IPS-20b (cell line): Measurements from ENCODE around the gene JAKMIP1.
"Not testable (repeated sequence)": the region's sequence is repeated elsewhere in the genome, so short reads cannot be mapped to it uniquely, and the experiment has no call there.

Experiments
- H3K27ac ChIP-seq: one replicate; pipeline ENCODE4 v1.5.1; 2013; ENCODE audit warnings: low read length
- H3K27me3 ChIP-seq: 2 replicates; pipeline ENCODE4 v1.6.1; 2013; ENCODE audit warnings: mild to moderate bottlenecking, low read length, inconsistent platforms; ENCODE audit not compliant: insufficient read depth
- H3K36me3 ChIP-seq: 2 replicates; pipeline ENCODE4 v1.6.1; 2013; ENCODE audit warnings: low read depth, mild to moderate bottlenecking, inconsistent platforms, low read length, moderate library complexity; ENCODE audit not compliant: insufficient read depth
- H3K4me1 ChIP-seq: 2 replicates; pipeline ENCODE4 v1.6.1; 2013; ENCODE audit warnings: mild to moderate bottlenecking, control low read depth, inconsistent platforms, low read length, moderate library complexity; ENCODE audit not compliant: insufficient read depth
- H3K4me3 ChIP-seq: 2 replicates; pipeline ENCODE4 v1.5.1; 2013; ENCODE audit warnings: mild to moderate bottlenecking, low read length, inconsistent platforms
- H3K9ac ChIP-seq: 2 replicates; pipeline ENCODE4 v1.6.1; 2013; ENCODE audit warnings: low read depth, mild to moderate bottlenecking, inconsistent platforms, low read length, moderate library complexity
- H3K9me3 ChIP-seq: 2 replicates; pipeline ENCODE4 v1.6.1; 2013; ENCODE audit warnings: mild to moderate bottlenecking, low read depth, low read length, inconsistent platforms; ENCODE audit not compliant: insufficient read depth

JAKMIP1 gene

GRCh38 chr4:6148506-6149205, 51.7 kb downstream of the JAKMIP1 start:
- Histone ChIP-seq H3K4me3 (no peak overlapping the region), H3K4me1 (no peaks in the 10 kb centered on the region; the same call in 1 of the 2 replicates), H3K36me3 (no peaks in the 10 kb centered on the region), H3K9me3 (no peaks in the 10 kb centered on the region), H3K27ac (no peak overlapping the region), H3K9ac (no peak overlapping the region), H3K27me3 (no peaks in the 10 kb centered on the region)

- H3K36me3 ChIP-seq: no peaks in the 10 kb centered on the region
- H3K4me3 ChIP-seq: no peak overlapping the region
- H3K27ac ChIP-seq: no peak overlapping the region
- no peaks in the 10 kb centered on the region for H3K27me3 ChIP-seq
- no peaks in the 10 kb centered on the region for H3K4me1 ChIP-seq
- no peak overlapping the region for H3K9ac ChIP-seq
- H3K9me3 ChIP-seq: no peaks in the 10 kb centered on the region
Observed at GRCh38 chr4:6147441-6147840, 52.9 kb downstream of the JAKMIP1 start.

- Histone ChIP-seq H3K27me3 (no peaks in the 10 kb centered on the region), H3K27ac (no peak overlapping the region), H3K4me1 (no peaks in the 10 kb centered on the region; the same call in 1 of the 2 replicates), H3K9me3 (no peaks in the 10 kb centered on the region), H3K36me3 (no peaks in the 10 kb centered on the region), H3K9ac (no peak overlapping the region), H3K4me3 (no peak overlapping the region)
Observed at GRCh38 chr4:6143603-6144181, 56.7 kb downstream of the JAKMIP1 start.

- H3K36me3 ChIP-seq: no peaks in the 10 kb centered on the region
- H3K27ac ChIP-seq: no peak overlapping the region
- no peaks in the 10 kb centered on the region; the same call in 1 of the 2 replicates for H3K4me1 ChIP-seq
- H3K4me3 ChIP-seq: no peak overlapping the region
- H3K27me3 ChIP-seq: no peaks in the 10 kb centered on the region
- H3K9ac ChIP-seq: no peak overlapping the region
- no peaks in the 10 kb centered on the region for H3K9me3 ChIP-seq
Observed at GRCh38 chr4:6142935-6143602, 57.3 kb downstream of the JAKMIP1 start.

- Histone ChIP-seq H3K4me1 (no peaks in the 10 kb centered on the region; the same call in 1 of the 2 replicates), H3K9me3 (no peaks in the 10 kb centered on the region), H3K4me3 (no peak overlapping the region), H3K27ac (no peak overlapping the region), H3K9ac (no peak overlapping the region), H3K27me3 (no peaks in the 10 kb centered on the region), H3K36me3 (no peaks in the 10 kb centered on the region)
Observed at GRCh38 chr4:6142511-6142910, 57.8 kb downstream of the JAKMIP1 start.

GRCh38 chr4:6141554-6141953, 58.8 kb downstream of the JAKMIP1 start:
- no peaks in the 10 kb centered on the region for H3K27me3 ChIP-seq

GRCh38 chr4:6141021-6141420, 59.3 kb downstream of the JAKMIP1 start:
- H3K27me3 ChIP-seq, H3K9ac ChIP-seq, H3K4me3 ChIP-seq, H3K36me3 ChIP-seq, H3K9me3 ChIP-seq, H3K4me1 ChIP-seq, H3K27ac ChIP-seq: not testable (repeated sequence)

More at GRCh38 chr4:6141554-6141953, 58.8 kb downstream of the JAKMIP1 start:
- Histone ChIP-seq H3K9me3 (no peaks in the 10 kb centered on the region), H3K4me1 (no peaks in the 10 kb centered on the region; the same call in 1 of the 2 replicates), H3K9ac (no peak overlapping the region), H3K4me3 (no peak overlapping the region), H3K36me3 (no peaks in the 10 kb centered on the region), H3K27ac (no peak overlapping the region)

GRCh38 chr4:6137747-6138135, 62.6 kb downstream of the JAKMIP1 start:
- Histone ChIP-seq H3K9ac (no peak overlapping the region), H3K9me3 (no peaks in the 10 kb centered on the region), H3K27ac (no peak overlapping the region), H3K27me3 (no peaks in the 10 kb centered on the region), H3K36me3 (no peaks in the 10 kb centered on the region), H3K4me3 (no peak overlapping the region), H3K4me1 (no peaks in the 10 kb centered on the region; the same call in 1 of the 2 replicates)

GRCh38 chr4:6137027-6137746, 63.2 kb downstream of the JAKMIP1 start:
- H3K4me1 ChIP-seq: no peaks in the 10 kb centered on the region; the same call in 1 of the 2 replicates
- no peaks in the 10 kb centered on the region for H3K9me3 ChIP-seq
- H3K36me3 ChIP-seq: no peaks in the 10 kb centered on the region
- H3K9ac ChIP-seq: no peak overlapping the region
- H3K4me3 ChIP-seq: no peak overlapping the region
- H3K27me3 ChIP-seq: no peaks in the 10 kb centered on the region
- no peak overlapping the region for H3K27ac ChIP-seq

GRCh38 chr4:6134612-6135220, 65.6 kb downstream of the JAKMIP1 start:
- Histone ChIP-seq H3K36me3 (no peaks in the 10 kb centered on the region), H3K27me3 (no peaks in the 10 kb centered on the region), H3K4me3 (no peak overlapping the region), H3K9ac (no peak overlapping the region), H3K4me1 (no peaks in the 10 kb centered on the region), H3K9me3 (no peaks in the 10 kb centered on the region), H3K27ac (no peak overlapping the region)

- Histone ChIP-seq H3K27ac (no peak overlapping the region), H3K27me3 (no peaks in the 10 kb centered on the region), H3K9me3 (no peaks in the 10 kb centered on the region), H3K4me1 (no peaks in the 10 kb centered on the region), H3K4me3 (no peak overlapping the region), H3K36me3 (no peaks in the 10 kb centered on the region), H3K9ac (no peak overlapping the region)
Observed at GRCh38 chr4:6132716-6133115, 67.6 kb downstream of the JAKMIP1 start.
